CD4-positive, alpha-beta T cell treated with Interleukin-4 for 1 hour (primary cell): Measurements from ENCODE around the gene EIF2B4.
"Not testable (repeated sequence)": the region's sequence is repeated elsewhere in the genome, so short reads cannot be mapped to it uniquely, and the experiment has no call there.

Source experiments
- DNase-seq, 2 donors: peaks; one replicate each; pipeline ENCODE4 v3.0.0-alpha.2; 2020 to 2022

EIF2B4 gene

GRCh38 chr2:27335311-27335710, 34.8 kb downstream of the EIF2B4 start:
- no peak for DNase-seq

GRCh38 chr2:27324720-27325119, 45.4 kb downstream of the EIF2B4 start:
- no peak for DNase-seq

GRCh38 chr2:27323596-27324285, 46.4 kb downstream of the EIF2B4 start:
- DNase-seq = no peak

- peak; percentile 89 for DNase-seq
Measured at GRCh38 chr2:27322766-27323595, 47.2 kb downstream of the EIF2B4 start, which contains the start of gene MPV17. Gene MPV17, minus strand, starts transcription at chr2:27323097. Its CDS starts 580 bp downstream, at chr2:27322517.

GRCh38 chr2:27322301-27322765, 47.8 kb downstream of the EIF2B4 start:
- peak; percentile 15 to 21 for DNase-seq

- DNase-seq = no peak
Measured at GRCh38 chr2:27320958-27321543, 49.1 kb downstream of the EIF2B4 start.

- not testable (repeated sequence) for DNase-seq
Measured at GRCh38 chr2:27319839-27320238, 50.3 kb downstream of the EIF2B4 start.

- DNase-seq = no peak
Measured at GRCh38 chr2:27316655-27317412, 53.3 kb downstream of the EIF2B4 start.

DNA sequence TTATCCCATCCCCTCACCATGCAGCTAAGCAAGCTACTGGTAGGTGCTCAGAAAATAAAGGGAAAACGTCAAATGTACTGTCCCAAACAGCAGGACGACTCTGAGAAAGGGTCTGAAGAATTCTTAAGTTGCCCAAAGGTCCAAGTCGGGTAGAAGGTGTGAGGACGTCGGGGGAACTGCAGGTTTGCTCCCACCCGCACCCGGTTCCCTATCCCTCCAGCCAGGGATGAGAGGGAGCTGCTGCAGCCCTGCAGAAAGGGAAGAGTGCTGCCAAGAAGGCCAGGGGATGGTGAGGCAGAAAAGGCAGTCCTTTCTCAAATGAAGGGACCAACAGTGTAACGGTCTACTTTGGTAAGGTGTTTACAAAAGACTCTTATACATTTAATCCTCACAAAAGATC, 55.0 kb downstream of the EIF2B4 start:
- no peak for DNase-seq

- no peak for DNase-seq
Measured at GRCh38 chr2:27314709-27315108, 55.4 kb downstream of the EIF2B4 start.
